Measurements from ENCODE around the gene NTPCR. TPM values are rescaled to one million over a fixed set of nuclear protein-coding genes. Genes with fewer than 3 reads are reported as not detected.

NTPCR gene
- total RNA-seq, 1 donor from 2014 or later, result 19.2 TPM

- no peaks in the 10 kb centered on the region for H3K4me1 Mint-ChIP-seq
- CTCF ChIA-PET, result no interaction called here
- H3K4me3 Mint-ChIP-seq, result no peak overlapping the region
Observed at GRCh38 chr1:232937741-232938375, 12.6 kb upstream of the NTPCR start.

DNA sequence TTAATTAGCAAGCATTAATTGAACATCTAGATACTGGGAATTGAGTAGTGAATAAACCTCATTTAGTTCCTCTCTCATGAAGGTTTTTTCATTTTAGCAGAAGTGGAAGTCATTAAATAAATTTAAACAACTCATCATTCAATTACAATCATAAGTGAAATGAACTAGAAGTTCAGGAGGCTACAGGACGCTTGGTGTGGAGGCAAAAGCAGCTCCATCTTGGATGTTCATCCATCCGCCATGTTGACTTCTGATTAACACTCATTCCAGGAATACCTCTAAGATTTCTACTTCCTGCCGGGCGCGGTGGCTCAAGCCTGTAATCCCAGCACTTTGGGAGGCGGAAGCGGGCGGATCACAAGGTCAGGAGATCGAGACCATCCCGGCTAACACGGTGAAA, 11.5 kb upstream of the NTPCR start:
- CTCF ChIA-PET, result no interaction called here
- ATAC-seq (ENCODE audit: low read depth), result no peak
- TF ChIP-seq, protein P1, sequence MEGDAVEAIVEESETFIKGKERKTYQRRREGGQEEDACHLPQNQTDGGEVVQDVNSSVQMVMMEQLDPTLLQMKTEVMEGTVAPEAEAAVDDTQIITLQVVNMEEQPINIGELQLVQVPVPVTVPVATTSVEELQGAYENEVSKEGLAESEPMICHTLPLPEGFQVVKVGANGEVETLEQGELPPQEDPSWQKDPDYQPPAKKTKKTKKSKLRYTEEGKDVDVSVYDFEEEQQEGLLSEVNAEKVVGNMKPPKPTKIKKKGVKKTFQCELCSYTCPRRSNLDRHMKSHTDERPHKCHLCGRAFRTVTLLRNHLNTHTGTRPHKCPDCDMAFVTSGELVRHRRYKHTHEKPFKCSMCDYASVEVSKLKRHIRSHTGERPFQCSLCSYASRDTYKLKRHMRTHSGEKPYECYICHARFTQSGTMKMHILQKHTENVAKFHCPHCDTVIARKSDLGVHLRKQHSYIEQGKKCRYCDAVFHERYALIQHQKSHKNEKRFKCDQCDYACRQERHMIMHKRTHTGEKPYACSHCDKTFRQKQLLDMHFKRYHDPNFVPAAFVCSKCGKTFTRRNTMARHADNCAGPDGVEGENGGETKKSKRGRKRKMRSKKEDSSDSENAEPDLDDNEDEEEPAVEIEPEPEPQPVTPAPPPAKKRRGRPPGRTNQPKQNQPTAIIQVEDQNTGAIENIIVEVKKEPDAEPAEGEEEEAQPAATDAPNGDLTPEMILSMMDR (IDR thresholded peaks at IDR 0.05), result no peak
- POLR2A ChIA-PET, result no interaction called here
- DNase-seq, result no peak
- H3K9me3 Mint-ChIP-seq, result peaks cover 2% of the 10 kb centered on the region
- H3K27me3 Mint-ChIP-seq, result peaks cover 9% of the 10 kb centered on the region
- H3K4me1 Mint-ChIP-seq, result peaks cover 7% of the 10 kb centered on the region
- H3K27ac Mint-ChIP-seq, result no peak overlapping the region
- H3K4me3 Mint-ChIP-seq, result no peak overlapping the region
- intact Hi-C loops (cut with micrococcal nuclease), result no loop called here
- H3K36me3 Mint-ChIP-seq (ENCODE audit: low read depth), result no peaks in the 10 kb centered on the region

More at GRCh38 chr1:232937741-232938375, 12.6 kb upstream of the NTPCR start:
- TF ChIP-seq, protein P1 (IDR thresholded peaks at IDR 0.05), result no peak
- no peak for DNase-seq
- Mint-ChIP-seq H3K27me3 (peaks cover 9% of the 10 kb centered on the region), H3K9me3 (peaks cover 2% of the 10 kb centered on the region), H3K36me3 (ENCODE audit: low read depth) (no peaks in the 10 kb centered on the region), H3K27ac (no peak overlapping the region)
- POLR2A ChIA-PET, result no interaction called here
- ATAC-seq (ENCODE audit: low read depth), result no peak
- intact Hi-C loops (cut with micrococcal nuclease), result no loop called here

GRCh38 chr1:232939748-232940147, 10.7 kb upstream of the NTPCR start:
- Mint-ChIP-seq H3K27ac (no peak overlapping the region), H3K36me3 (ENCODE audit: low read depth) (no peaks in the 10 kb centered on the region), H3K4me1 (peaks cover 13% of the 10 kb centered on the region), H3K27me3 (peaks cover 9% of the 10 kb centered on the region), H3K4me3 (no peak overlapping the region), H3K9me3 (peaks cover 2% of the 10 kb centered on the region)
- CTCF ChIA-PET, result no interaction called here
- POLR2A ChIA-PET, result no interaction called here
- TF ChIP-seq, protein P1 (IDR thresholded peaks at IDR 0.05), result no peak
- DNase-seq (no peak), ATAC-seq (ENCODE audit: low read depth) (no peak)
- intact Hi-C loops (cut with micrococcal nuclease), result no loop called here

DNA sequence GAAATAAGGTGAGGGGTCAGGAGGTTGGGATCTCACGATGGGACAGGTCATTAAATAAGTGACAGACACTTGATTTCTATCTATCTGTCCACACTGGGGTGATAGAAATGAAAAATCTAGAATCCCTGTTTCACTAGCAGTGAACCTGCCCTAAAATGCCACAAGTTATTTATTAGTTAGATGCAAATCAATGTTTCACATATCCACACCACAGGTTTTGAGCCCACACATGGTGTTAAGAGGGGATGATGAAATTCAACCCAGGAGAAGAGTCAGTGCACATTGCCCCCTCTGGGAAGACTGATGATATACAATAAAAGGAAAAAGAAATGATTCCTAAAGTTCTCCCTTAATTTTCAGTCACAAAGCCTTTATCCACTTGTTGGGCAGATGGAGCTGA, 10.1 kb upstream of the NTPCR start:
- TF ChIP-seq, protein P1 (IDR thresholded peaks at IDR 0.05), result no peak
- ChIA-PET POLR2A (no interaction called here), CTCF (no interaction called here)
- H3K27me3 Mint-ChIP-seq, result peaks cover 9% of the 10 kb centered on the region
- no peak overlapping the region for H3K27ac Mint-ChIP-seq
- no peak for ATAC-seq (ENCODE audit: low read depth)
- no peak for DNase-seq
- H3K9me3 Mint-ChIP-seq, result peaks cover 2% of the 10 kb centered on the region
- peaks cover 13% of the 10 kb centered on the region for H3K4me1 Mint-ChIP-seq
- H3K4me3 Mint-ChIP-seq, result no peak overlapping the region
- intact Hi-C loops (cut with micrococcal nuclease), result no loop called here
- no peaks in the 10 kb centered on the region for H3K36me3 Mint-ChIP-seq (ENCODE audit: low read depth)

GRCh38 chr1:232942413-232943294, 7.8 kb upstream of the NTPCR start:
- intact Hi-C loops (cut with micrococcal nuclease), result no loop called here
- DNase-seq (no peak), ATAC-seq (ENCODE audit: low read depth) (no peak)
- Mint-ChIP-seq H3K36me3 (ENCODE audit: low read depth) (no peaks in the 10 kb centered on the region), H3K27ac (no peak overlapping the region), H3K4me1 (peaks cover 13% of the 10 kb centered on the region), H3K4me3 (no peak overlapping the region), H3K9me3 (peaks cover 2% of the 10 kb centered on the region), H3K27me3 (peaks cover 9% of the 10 kb centered on the region)
- TF ChIP-seq, protein P1 (IDR thresholded peaks at IDR 0.05), result no peak
- ChIA-PET CTCF (interaction anchor here (0.8 kb wide), 1 partner anchor 10 kb away, joined by 3 read pairs; no protein-coding TSS in a partner anchor), POLR2A (interaction anchor here (0.7 kb wide), 1 partner anchor 1565 kb away, joined by 4 read pairs; no protein-coding TSS in a partner anchor)

Measured in activated B cell treated with CpG ODN at 0.5 μM for 24 hours (primary cell).